Central memory CD4-positive, alpha-beta T cell (primary cell): ENCODE measurements around the gene NEUROG3.
"Not testable (repeated sequence)": the region's sequence is repeated elsewhere in the genome, so short reads cannot be mapped to it uniquely, and the experiment has no call there.

Experiments used
- DNase-seq: peaks from one replicate; pipeline ENCODE4 v3.0.0; 2022

The NEUROG3 gene

GRCh38 chr10:69570050-69570816, 3.0 kb downstream of the NEUROG3 start:
- no peak for DNase-seq

- DNase-seq: no peak
These were observed 3.8 kb downstream of the NEUROG3 start for GRCh38 chr10:69569396-69569934.

DNA sequence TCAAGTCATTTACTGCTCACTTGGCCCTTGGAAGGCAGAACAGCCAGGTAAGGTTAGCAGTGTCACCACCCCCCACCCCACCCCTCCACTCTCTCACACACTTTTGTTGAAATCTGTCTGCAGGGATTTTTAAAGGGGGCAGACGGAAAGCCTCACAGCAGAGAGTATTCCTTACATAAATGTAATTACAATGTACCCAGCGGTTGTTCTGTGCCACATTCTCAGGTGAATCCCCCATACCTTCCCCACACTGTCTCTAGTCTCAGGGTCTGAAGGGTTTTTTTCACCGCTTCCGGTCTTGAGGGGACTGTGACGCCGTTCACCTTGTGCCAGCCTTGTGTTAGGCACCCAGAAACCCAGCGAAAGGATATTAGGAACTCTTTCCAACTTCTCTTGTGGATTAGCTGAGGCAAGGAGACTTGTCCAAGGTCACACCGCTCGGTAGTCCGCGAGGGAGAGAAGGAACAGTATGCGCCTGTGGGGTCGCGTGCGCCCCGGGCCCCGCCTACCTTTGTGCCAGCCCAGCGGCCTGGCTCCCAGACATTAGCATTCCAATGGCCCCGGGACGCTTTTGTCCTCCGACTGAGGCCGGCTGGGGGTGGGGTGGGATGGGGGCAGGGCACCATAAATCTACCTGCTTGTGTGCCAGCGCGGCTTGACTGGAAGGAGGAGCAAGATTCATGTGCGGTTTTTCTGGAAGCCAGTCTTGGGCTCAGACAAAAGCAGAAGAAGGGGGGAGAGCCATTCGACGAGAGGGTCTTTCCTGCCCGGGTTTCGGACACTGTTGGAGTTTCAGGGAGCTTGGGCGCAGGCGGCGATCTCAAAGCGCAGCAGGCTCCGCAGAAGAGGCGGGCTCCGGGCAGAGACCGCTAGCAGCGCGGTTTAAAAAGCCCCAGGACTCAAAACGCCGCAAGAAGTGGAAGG, 4.5 kb downstream of the NEUROG3 start:
- no peak for DNase-seq

- no peak for DNase-seq
These were observed 5.3 kb downstream of the NEUROG3 start for GRCh38 chr10:69567920-69568319.

GRCh38 chr10:69562731-69563254, 10.4 kb downstream of the NEUROG3 start:
- DNase-seq: no peak

DNA sequence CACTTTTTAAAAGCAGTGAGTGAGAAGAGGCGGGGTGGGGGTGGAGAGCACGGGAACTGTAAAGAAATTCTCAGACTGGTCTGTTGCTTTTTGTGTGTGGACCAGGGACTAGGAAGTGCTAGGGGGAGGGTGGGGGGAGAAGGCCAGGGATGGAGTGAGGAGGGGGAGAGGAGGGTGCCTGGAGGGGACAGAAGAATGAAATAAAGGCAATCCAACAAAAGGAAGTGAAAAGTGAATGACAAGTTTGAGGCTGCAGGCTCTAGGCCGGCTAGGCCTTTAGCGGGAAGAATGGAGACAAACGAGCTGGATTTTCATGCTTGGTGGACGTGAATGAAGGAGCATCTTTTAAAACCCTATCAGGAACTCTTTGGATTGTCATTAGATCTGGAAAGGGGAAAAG, 13.7 kb downstream of the NEUROG3 start:
- DNase-seq: no peak

DNA sequence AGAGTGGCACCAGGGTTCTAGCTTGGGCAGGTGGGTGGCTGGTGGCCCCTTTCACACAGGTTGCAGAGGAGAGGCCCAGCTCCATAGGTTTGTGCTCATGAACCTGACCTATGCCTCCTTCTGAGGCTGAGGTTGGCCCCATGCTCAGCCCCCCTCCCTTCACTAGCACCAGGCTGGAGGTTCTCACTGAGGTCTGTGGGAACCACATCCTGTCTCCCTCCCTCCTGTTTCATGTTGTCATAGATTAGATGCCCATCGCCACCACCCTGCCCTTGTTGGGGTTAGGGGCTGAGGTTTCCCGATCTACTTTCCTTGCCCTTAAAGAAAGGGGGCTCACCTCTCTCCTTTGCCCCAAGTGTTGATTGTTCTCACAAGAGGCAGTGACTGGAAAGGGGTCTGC, 14.7 kb downstream of the NEUROG3 start:
- DNase-seq: peak; percentile 20

GRCh38 chr10:69554611-69555010, 18.6 kb downstream of the NEUROG3 start:
- DNase-seq: no peak

DNA sequence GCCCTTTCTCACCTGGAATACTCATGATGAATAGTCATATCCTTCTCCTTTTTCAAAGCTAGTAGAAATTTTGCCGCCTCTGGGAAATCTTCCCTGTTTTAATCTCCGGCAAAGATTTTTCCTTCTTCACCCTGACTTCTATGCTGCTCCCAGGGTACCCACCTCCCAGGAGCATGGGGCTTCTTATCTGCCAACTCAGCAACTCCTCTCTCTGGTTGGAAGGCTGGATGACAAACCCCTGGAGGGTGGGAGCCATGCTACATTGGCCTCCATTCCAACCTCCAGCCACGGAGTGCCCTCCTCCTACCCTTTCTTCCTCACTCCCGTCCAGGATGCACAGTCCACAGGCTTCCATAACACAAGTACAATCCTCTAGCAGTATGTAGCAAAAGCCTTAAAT, 19.9 kb downstream of the NEUROG3 start:
- DNase-seq: no peak

GRCh38 chr10:69552268-69552667, 21.0 kb downstream of the NEUROG3 start:
- DNase-seq: no peak

GRCh38 chr10:69549959-69550358, 23.3 kb downstream of the NEUROG3 start:
- no peak for DNase-seq

- DNase-seq: no peak
These were observed 31.8 kb downstream of the NEUROG3 start for GRCh38 chr10:69541463-69541862.

DNA sequence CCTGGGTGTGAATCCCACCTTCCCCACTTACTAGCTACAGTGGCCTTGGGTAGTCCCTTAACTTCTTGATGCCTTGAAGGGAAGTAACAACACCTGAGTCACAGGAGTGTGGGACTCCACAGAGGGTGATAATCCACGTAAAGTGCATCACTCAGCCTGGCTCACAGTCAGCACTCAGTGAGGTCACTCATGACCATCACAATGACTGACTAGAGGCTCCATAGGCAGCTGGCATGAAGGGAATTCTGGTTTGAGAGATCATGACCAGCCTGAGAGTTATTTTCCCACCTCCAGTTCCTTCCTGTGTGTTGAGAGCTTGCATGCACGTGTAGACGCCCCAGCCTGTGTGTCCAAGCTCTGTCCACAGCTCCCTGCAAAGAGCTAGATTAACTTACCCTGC, 34.8 kb downstream of the NEUROG3 start:
- no peak for DNase-seq

- DNase-seq: no peak
These were observed 35.8 kb downstream of the NEUROG3 start for GRCh38 chr10:69537449-69537848.

DNA sequence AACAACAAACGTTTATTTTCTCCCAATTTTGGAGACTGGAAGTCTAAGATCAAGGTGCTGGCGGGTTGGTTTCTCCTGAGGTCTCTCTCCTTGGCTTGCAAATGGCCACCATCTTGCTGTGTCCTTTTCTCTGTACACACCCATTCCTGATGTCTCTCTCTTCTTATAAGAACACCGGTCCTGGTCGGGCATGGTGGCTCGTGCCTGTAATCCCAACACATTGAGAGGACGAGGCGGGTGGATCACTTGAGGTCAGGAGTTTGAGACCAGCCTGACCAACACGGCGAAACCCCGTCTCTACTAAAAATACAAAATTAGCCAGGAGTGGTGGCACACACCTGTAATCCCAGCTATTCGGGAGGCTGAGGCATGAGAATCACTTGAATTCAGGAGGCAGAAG, 36.7 kb downstream of the NEUROG3 start:
- not testable (repeated sequence) for DNase-seq

DNA sequence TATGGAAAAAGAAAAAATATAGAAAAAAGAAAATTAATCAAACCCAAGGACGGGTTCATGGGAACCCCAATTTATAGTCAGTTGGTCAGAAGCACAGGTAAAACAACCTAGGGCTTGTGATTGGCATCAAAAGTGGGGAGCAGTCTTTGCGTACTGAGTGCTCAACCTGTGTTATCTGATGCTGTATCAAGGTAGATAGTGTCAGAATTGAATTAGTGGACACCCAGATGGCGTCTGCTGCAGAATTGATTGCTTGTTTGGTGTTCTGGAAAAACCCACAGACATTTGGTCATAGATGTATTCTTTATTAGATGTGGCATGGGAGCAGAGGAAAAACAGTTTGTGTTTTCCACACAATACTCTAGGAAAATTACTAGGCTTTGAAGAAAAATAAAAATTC, 39.6 kb downstream of the NEUROG3 start:
- no peak for DNase-seq

GRCh38 chr10:69527961-69528360, 45.3 kb downstream of the NEUROG3 start:
- DNase-seq: no peak
